ENCODE data around the gene PFDN6.
A peak's percentile ranks its signal among the peaks of the same experiment; 100 is the strongest.

- TF ChIP-seq CTCF (IDR thresholded peaks at IDR 0.05): no peak
- peak; percentile 24; the same call in 1 of the 2 replicates for TF ChIP-seq POLR2AphosphoS5 (IDR thresholded peaks at IDR 0.05; ENCODE audit: low read depth, low read length)
- TF ChIP-seq TCF7L2 (IDR thresholded peaks at IDR 0.05; ENCODE audit: low read depth, low read length): no peak
- TF ChIP-seq REST (IDR thresholded peaks at IDR 0.05; ENCODE audit: insufficient read depth in 1 of 2, low read depth in 2 of 2, low read length in 1 of 2): no peak
- peak; percentile 96 for TF ChIP-seq SIN3A (IDR thresholded peaks at IDR 0.05; ENCODE audit: borderline replicate concordance, insufficient read depth, low read depth, low read length)
Observed at GRCh38 chr6:33297956-33298772, 8.8 kb downstream of the PFDN6 start.

All from Panc1 (cell line).